ENCODE measurements around the gene MVD.

DNA sequence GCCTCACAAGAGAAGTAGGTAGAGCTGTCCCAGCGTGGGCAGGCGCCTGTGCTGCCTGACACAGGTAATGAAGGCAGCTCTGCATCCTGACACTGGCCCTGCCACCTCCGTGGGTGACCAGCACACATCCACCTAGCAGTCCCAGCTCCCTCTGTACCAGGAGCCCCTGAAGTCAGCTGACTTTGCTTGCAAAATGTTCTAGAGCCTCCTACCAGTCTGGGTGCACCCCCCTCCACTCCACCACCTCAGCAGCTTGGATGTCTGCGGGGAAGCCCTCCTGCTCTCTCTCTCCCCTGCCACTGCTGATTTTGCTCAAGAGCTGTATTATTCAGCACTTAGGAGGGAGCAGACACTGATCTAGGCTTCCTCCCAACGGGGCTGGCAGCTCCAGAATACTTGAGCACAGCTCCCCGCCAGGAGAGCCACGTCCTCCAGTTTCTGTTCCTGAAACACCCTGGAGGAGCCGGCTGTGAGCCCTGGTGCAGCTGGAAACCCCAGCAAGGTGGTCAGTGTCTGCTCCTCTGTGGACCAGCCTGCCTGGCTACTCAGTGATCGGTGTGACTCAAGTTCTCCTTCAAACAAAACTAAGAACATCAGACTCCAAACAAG lies 42.3 kb upstream of the MVD start:
- TF ChIP-seq, protein P1, sequence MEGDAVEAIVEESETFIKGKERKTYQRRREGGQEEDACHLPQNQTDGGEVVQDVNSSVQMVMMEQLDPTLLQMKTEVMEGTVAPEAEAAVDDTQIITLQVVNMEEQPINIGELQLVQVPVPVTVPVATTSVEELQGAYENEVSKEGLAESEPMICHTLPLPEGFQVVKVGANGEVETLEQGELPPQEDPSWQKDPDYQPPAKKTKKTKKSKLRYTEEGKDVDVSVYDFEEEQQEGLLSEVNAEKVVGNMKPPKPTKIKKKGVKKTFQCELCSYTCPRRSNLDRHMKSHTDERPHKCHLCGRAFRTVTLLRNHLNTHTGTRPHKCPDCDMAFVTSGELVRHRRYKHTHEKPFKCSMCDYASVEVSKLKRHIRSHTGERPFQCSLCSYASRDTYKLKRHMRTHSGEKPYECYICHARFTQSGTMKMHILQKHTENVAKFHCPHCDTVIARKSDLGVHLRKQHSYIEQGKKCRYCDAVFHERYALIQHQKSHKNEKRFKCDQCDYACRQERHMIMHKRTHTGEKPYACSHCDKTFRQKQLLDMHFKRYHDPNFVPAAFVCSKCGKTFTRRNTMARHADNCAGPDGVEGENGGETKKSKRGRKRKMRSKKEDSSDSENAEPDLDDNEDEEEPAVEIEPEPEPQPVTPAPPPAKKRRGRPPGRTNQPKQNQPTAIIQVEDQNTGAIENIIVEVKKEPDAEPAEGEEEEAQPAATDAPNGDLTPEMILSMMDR (IDR thresholded peaks at IDR 0.05): no peak
- no peak for TF ChIP-seq POLR2A (IDR thresholded peaks at IDR 0.05)
- TF ChIP-seq POLR2AphosphoS5 (IDR thresholded peaks at IDR 0.05): no peak
- TF ChIP-seq EP300 (IDR thresholded peaks at IDR 0.05): no peak
